Mammary epithelial cell (primary cell): ENCODE results near the gene SLC30A4.
"Not testable (repeated sequence)": the region's sequence is repeated elsewhere in the genome, so short reads cannot be mapped to it uniquely, and the experiment has no call there.

Experiments
- CTCF ChIP-seq, 2 donors: IDR thresholded peaks in 1 of 2; conservative IDR thresholded peaks in 1 of 2; 2 replicates each; pipeline ENCODE4 v1.5.1; 2011 to 2012; ENCODE audit warnings: inconsistent platforms in 2 of 2, low read length in 2 of 2, mild to moderate bottlenecking in 2 of 2, control low read depth in 1 of 2, low read depth in 1 of 2; ENCODE audit not compliant: insufficient read depth in 1 of 2; ENCODE audit errors: extremely low read depth in 1 of 2
- EZH2 ChIP-seq: IDR thresholded peaks from 2 replicates; pipeline ENCODE4 v1.6.1; 2012; ENCODE audit warnings: low read length, inconsistent platforms, borderline replicate concordance

- TF ChIP-seq CTCF (conservative IDR thresholded peaks at IDR 0.05 in 1 of 2, IDR thresholded peaks at IDR 0.05 in 1 of 2; ENCODE audit: extremely low read depth in 1 of 2, insufficient read depth in 1 of 2, low read depth in 1 of 2, low read length in 2 of 2); EZH2: not testable (repeated sequence)
Observed at GRCh38 chr15:45507143-45507542, 15.4 kb downstream of the SLC30A4 start.
